Neuronal stem cell (in vitro differentiated cells): ENCODE results near the gene CDK11A.
A peak's percentile ranks its signal among the peaks of the same experiment; 100 is the strongest.

Experiments
- DNase-seq: peaks from one replicate; pipeline ENCODE4 v3.0.0-alpha.2; 2013; ENCODE audit warnings: low spot score
- H2AFZ ChIP-seq: one replicate; pipeline ENCODE4 v1.6.1; 2013; ENCODE audit warnings: mild to moderate bottlenecking, low read length, inconsistent platforms
- H2AK5ac ChIP-seq: 2 replicates; pipeline ENCODE4 v1.6.1; 2013; ENCODE audit warnings: low read depth, mild to moderate bottlenecking, inconsistent platforms, low read length, moderate library complexity, mixed read lengths
- H2BK120ac ChIP-seq: 2 replicates; pipeline ENCODE4 v1.6.1; 2013; ENCODE audit warnings: low read depth, mild to moderate bottlenecking, inconsistent platforms, low read length, moderate library complexity, mixed read lengths
- H2BK12ac ChIP-seq: one replicate; pipeline ENCODE4 v1.6.1; 2013; ENCODE audit warnings: low read length, inconsistent platforms
- H2BK15ac ChIP-seq: 2 replicates; pipeline ENCODE4 v1.6.1; 2013; ENCODE audit warnings: mild to moderate bottlenecking, low read length, inconsistent platforms, mixed read lengths
- H2BK5ac ChIP-seq: one replicate; pipeline ENCODE4 v1.6.1; 2013; ENCODE audit warnings: inconsistent platforms, mild to moderate bottlenecking, low read length, moderate library complexity
- H3K14ac ChIP-seq: one replicate; pipeline ENCODE4 v1.6.1; 2013; ENCODE audit warnings: low read length, inconsistent platforms
- H3K18ac ChIP-seq: 2 replicates; pipeline ENCODE4 v1.6.1; 2013; ENCODE audit warnings: low read length, inconsistent platforms
- H3K23ac ChIP-seq: 2 replicates; pipeline ENCODE4 v1.6.1; 2013; ENCODE audit warnings: low read depth, mild to moderate bottlenecking, mixed read lengths, low read length, inconsistent platforms; ENCODE audit not compliant: poor library complexity
- H3K27ac ChIP-seq: replicated peaks from 3 replicates; pipeline ENCODE4 v1.5.1; 2013; ENCODE audit warnings: low read length, inconsistent platforms
- H3K27me3 ChIP-seq, 3 experiments: 2 replicates each; pipeline ENCODE4 v1.6.1; 2013; ENCODE audit warnings: low read length in 3 of 3, mild to moderate bottlenecking in 2 of 3, inconsistent platforms in 1 of 3, low read depth in 1 of 3, mixed read lengths in 1 of 3, moderate library complexity in 1 of 3; ENCODE audit not compliant: control insufficient read depth in 3 of 3, insufficient read depth in 3 of 3
- H3K36me3 ChIP-seq, 2 donors: replicated peaks in 1 of 2; 2 replicates each; pipeline ENCODE4 v1.6.1; 2013; ENCODE audit warnings: low read length in 2 of 2; ENCODE audit not compliant: control insufficient read depth in 2 of 2, insufficient read depth in 2 of 2
- H3K4ac ChIP-seq: 2 replicates; pipeline ENCODE4 v1.6.1; 2013; ENCODE audit warnings: inconsistent platforms, mild to moderate bottlenecking, low read length, moderate library complexity
- H3K4me1 ChIP-seq, 2 donors: 1 replicate in 1 of 2; 2 replicates in 1 of 2; pipeline ENCODE4 v1.6.1; 2013; ENCODE audit warnings: low read length in 2 of 2, low read depth in 1 of 2; ENCODE audit not compliant: control insufficient read depth in 2 of 2, insufficient read depth in 1 of 2
- H3K4me2 ChIP-seq: one replicate; pipeline ENCODE4 v1.6.1; 2013; ENCODE audit warnings: mild to moderate bottlenecking, low read length, inconsistent platforms; ENCODE audit not compliant: insufficient read depth, poor library complexity, severe bottlenecking
- H3K4me3 ChIP-seq, 2 donors: 2 replicates each; pipeline ENCODE4 v1.5.1; 2013; ENCODE audit warnings: low read length in 2 of 2, mild to moderate bottlenecking in 2 of 2, inconsistent platforms in 1 of 2, moderate library complexity in 1 of 2
- H3K79me1 ChIP-seq: one replicate; pipeline ENCODE4 v1.6.1; 2013; ENCODE audit warnings: low read depth, mild to moderate bottlenecking, inconsistent platforms, low read length, moderate library complexity
- H3K9ac ChIP-seq: one replicate; pipeline ENCODE4 v1.6.1; 2013; ENCODE audit warnings: mild to moderate bottlenecking, low read depth, low read length, inconsistent platforms; ENCODE audit not compliant: poor library complexity
- H3K9me3 ChIP-seq, 2 donors: replicated peaks in 1 of 2; 2 replicates each; pipeline versions ENCODE3 to v1.6.1; 2013; ENCODE audit warnings: low read length in 2 of 2, mild to moderate bottlenecking in 2 of 2, inconsistent platforms in 1 of 2, low read depth in 1 of 2, mixed read lengths in 1 of 2, moderate library complexity in 1 of 2; ENCODE audit not compliant: control insufficient read depth in 2 of 2, insufficient read depth in 1 of 2
- H4K8ac ChIP-seq: one replicate; pipeline ENCODE4 v1.6.1; 2013; ENCODE audit warnings: low read depth, mild to moderate bottlenecking, inconsistent platforms, low read length, moderate library complexity
- H4K91ac ChIP-seq: one replicate; pipeline ENCODE4 v1.6.1; 2013; ENCODE audit warnings: low read length, low read depth, mild to moderate bottlenecking, inconsistent platforms; ENCODE audit not compliant: poor library complexity
- WGBS, 2 donors: extraction: QIAGEN DNeasy Blood & Tissue Kit; methylation state at CpG; one replicate each; pipeline ENCODE4 v1.1.7; 2013; ENCODE audit warnings: missing lambda C conversion rate in 2 of 2, mixed read lengths in 1 of 2; ENCODE audit not compliant: insufficient read length in 2 of 2, insufficient replicate concordance in 1 of 2; ENCODE audit errors: extremely low coverage in 2 of 2; 5-methylcytosine and 5-hydroxymethylcytosine counted together

Gene CDK11A

GRCh38 chr1:1756661-1757421 is 32.7 kb upstream of the CDK11A start:
- Histone ChIP-seq H2BK5ac (no peak overlapping the region), H3K14ac (no peak overlapping the region), H3K36me3 (peaks cover 46 to 88% of the 10 kb centered on the region in 2 donors), H3K18ac (no peak overlapping the region), H3K4me1 (no peaks in the 10 kb centered on the region), H3K4me2 (no peak overlapping the region), H3K79me1 (peaks cover 26% of the 10 kb centered on the region), H3K9me3 (no peaks in the 10 kb centered on the region), H3K4ac (no peak overlapping the region), H3K27ac (no peak overlapping the region), H4K91ac (no peak overlapping the region), H2BK12ac (no peak overlapping the region), H2BK120ac (no peak overlapping the region), H2BK15ac (no peak overlapping the region), H2AFZ (no peak overlapping the region), H3K4me3 (no peak overlapping the region), H3K27me3 (no peaks in the 10 kb centered on the region), H3K9ac (no peak overlapping the region), H4K8ac (no peak overlapping the region), H2AK5ac (no peak overlapping the region), H3K23ac (no peak overlapping the region)
- DNase-seq, result no peak
- no CpG with 5 or more reads among the region's 33 CpGs for WGBS, 2 donors

GRCh38 chr1:1755852-1756251 is 31.7 kb upstream of the CDK11A start:
- WGBS, 2 donors, result no CpG with 5 or more reads among the region's 15 CpGs

GRCh38 chr1:1755426-1755825 is 31.3 kb upstream of the CDK11A start:
- Histone ChIP-seq H3K14ac (no peak overlapping the region), H3K79me1 (peaks cover 25% of the 10 kb centered on the region), H3K27ac (no peak overlapping the region), H2AK5ac (no peak overlapping the region), H2BK120ac (no peak overlapping the region), H3K18ac (no peak overlapping the region), H3K4me2 (no peak overlapping the region), H3K4me3 (no peak overlapping the region), H3K9ac (no peak overlapping the region), H3K4ac (no peak overlapping the region), H2AFZ (no peak overlapping the region), H2BK15ac (no peak overlapping the region), H3K23ac (peak overlapping the region; percentile 20), H3K9me3 (no peaks in the 10 kb centered on the region), H4K91ac (no peak overlapping the region), H3K36me3 (peaks cover 38 to 74% of the 10 kb centered on the region in 2 donors), H4K8ac (no peak overlapping the region), H2BK12ac (no peak overlapping the region), H3K27me3 (no peaks in the 10 kb centered on the region), H3K4me1 (no peaks in the 10 kb centered on the region), H2BK5ac (no peak overlapping the region)
- DNase-seq, result no peak
- WGBS, 2 donors, result no CpG with 5 or more reads among the region's 19 CpGs

More at GRCh38 chr1:1755852-1756251, 31.7 kb upstream of the CDK11A start:
- no peak overlapping the region for H3K4me3 ChIP-seq
- no peak overlapping the region for H3K14ac ChIP-seq
- no peak overlapping the region for H2BK5ac ChIP-seq
- no peak overlapping the region for H4K91ac ChIP-seq
- H3K23ac ChIP-seq, result peak overlapping the region; percentile 20
- no peak for DNase-seq
- no peaks in the 10 kb centered on the region for H3K9me3 ChIP-seq
- no peaks in the 10 kb centered on the region for H3K4me1 ChIP-seq
- no peak overlapping the region for H3K18ac ChIP-seq
- H2AK5ac ChIP-seq, result no peak overlapping the region
- peaks cover 25% of the 10 kb centered on the region for H3K79me1 ChIP-seq
- H3K4ac ChIP-seq, result no peak overlapping the region
- H3K27me3 ChIP-seq, result no peaks in the 10 kb centered on the region
- no peak overlapping the region for H2BK12ac ChIP-seq
- no peak overlapping the region for H3K9ac ChIP-seq
- no peak overlapping the region for H2BK120ac ChIP-seq
- H4K8ac ChIP-seq, result no peak overlapping the region
- no peak overlapping the region for H2AFZ ChIP-seq
- H3K4me2 ChIP-seq, result no peak overlapping the region
- no peak overlapping the region for H2BK15ac ChIP-seq
- no peak overlapping the region for H3K27ac ChIP-seq
- peaks cover 42 to 78% of the 10 kb centered on the region in 2 donors for H3K36me3 ChIP-seq

GRCh38 chr1:1754051-1754815 is 30.1 kb upstream of the CDK11A start:
- Histone ChIP-seq H3K27me3 (no peaks in the 10 kb centered on the region), H3K36me3 (peaks cover 29 to 62% of the 10 kb centered on the region in 2 donors)

More at GRCh38 chr1:1754051-1754815, 30.1 kb upstream of the CDK11A start:
- Histone ChIP-seq H3K4me1 (no peaks in the 10 kb centered on the region), H2BK5ac (no peak overlapping the region), H3K4me2 (no peak overlapping the region), H2BK15ac (no peak overlapping the region), H2AFZ (no peak overlapping the region), H3K4me3 (no peak overlapping the region), H2BK12ac (no peak overlapping the region), H3K23ac (peak overlapping the region; percentile 55), H3K4ac (no peak overlapping the region), H3K18ac (no peak overlapping the region), H2AK5ac (no peak overlapping the region), H3K79me1 (peaks cover 16% of the 10 kb centered on the region), H3K9ac (no peak overlapping the region), H2BK120ac (no peak overlapping the region), H3K27ac (no peak overlapping the region), H3K14ac (no peak overlapping the region), H3K9me3 (no peaks in the 10 kb centered on the region), H4K91ac (no peak overlapping the region), H4K8ac (no peak overlapping the region)
- DNase-seq, result no peak
- no CpG with 5 or more reads among the region's 49 CpGs for WGBS, 2 donors
